HG02588 (cell line): ENCODE results near the gene CHST2.
A peak's percentile ranks its signal among the peaks of the same experiment; 100 is the strongest.
"Not testable (repeated sequence)": the region's sequence is repeated elsewhere in the genome, so short reads cannot be mapped to it uniquely, and the experiment has no call there.

Experiments used
- ATAC-seq: cut with Tn5 transposase; IDR thresholded peaks from one replicate; pipeline ENCODE4 v1.9.1; 2021; ENCODE audit warnings: mild to moderate bottlenecking, moderate library complexity; ENCODE audit not compliant: unreplicated experiment

CHST2 gene

GRCh38 chr3:143119009-143119914 is at the start of gene CHST2:
Gene CHST2 (plus strand): TSS chr3:143119771. CDS start chr3:143120817, 1,046 bp downstream.
- peak; percentile 81 for ATAC-seq

- ATAC-seq, result no peak
Observed at GRCh38 chr3:143070977-143071551, 48.5 kb upstream of the CHST2 start.

GRCh38 chr3:143071776-143072175 is 47.8 kb upstream of the CHST2 start:
- ATAC-seq, result no peak

GRCh38 chr3:143072298-143073020 is 47.1 kb upstream of the CHST2 start:
- not testable (repeated sequence) for ATAC-seq

- not testable (repeated sequence) for ATAC-seq
Observed at GRCh38 chr3:143073541-143073940, 46.0 kb upstream of the CHST2 start.

- ATAC-seq, result not testable (repeated sequence)
Observed at GRCh38 chr3:143073983-143074382, 45.6 kb upstream of the CHST2 start.

GRCh38 chr3:143078883-143079282 is 40.7 kb upstream of the CHST2 start:
- no peak for ATAC-seq

- ATAC-seq, result no peak
Observed at GRCh38 chr3:143080196-143080595, 39.4 kb upstream of the CHST2 start.

- no peak for ATAC-seq
Observed at GRCh38 chr3:143081365-143081764, 38.2 kb upstream of the CHST2 start.

GRCh38 chr3:143081844-143082778 is 37.5 kb upstream of the CHST2 start:
- peak; percentile 88 for ATAC-seq

- no peak for ATAC-seq
Observed at GRCh38 chr3:143083781-143084180, 35.8 kb upstream of the CHST2 start.

GRCh38 chr3:143084856-143085731 is 34.5 kb upstream of the CHST2 start:
- ATAC-seq, result peak; percentile 36

- no peak for ATAC-seq
Observed at GRCh38 chr3:143088835-143089234, 30.7 kb upstream of the CHST2 start.

GRCh38 chr3:143089965-143090364 is 29.6 kb upstream of the CHST2 start:
- no peak for ATAC-seq

- no peak for ATAC-seq
Observed at GRCh38 chr3:143090486-143090885, 29.1 kb upstream of the CHST2 start.

GRCh38 chr3:143090976-143091837 is 28.4 kb upstream of the CHST2 start:
- ATAC-seq, result no peak

- no peak for ATAC-seq
Observed at GRCh38 chr3:143092191-143092590, 27.4 kb upstream of the CHST2 start.

GRCh38 chr3:143095813-143096212 is 23.8 kb upstream of the CHST2 start:
- ATAC-seq, result no peak
